GM19043 (cell line): ENCODE results near the gene PARD3.

Experiments used
- ATAC-seq: cut with Tn5 transposase; IDR thresholded peaks from one replicate; pipeline ENCODE4 v1.9.1; 2021; ENCODE audit warnings: low read depth; ENCODE audit not compliant: unreplicated experiment

The PARD3 gene

GRCh38 chr10:34185998-34186397, 629.1 kb downstream of the PARD3 start:
- no peak for ATAC-seq

DNA sequence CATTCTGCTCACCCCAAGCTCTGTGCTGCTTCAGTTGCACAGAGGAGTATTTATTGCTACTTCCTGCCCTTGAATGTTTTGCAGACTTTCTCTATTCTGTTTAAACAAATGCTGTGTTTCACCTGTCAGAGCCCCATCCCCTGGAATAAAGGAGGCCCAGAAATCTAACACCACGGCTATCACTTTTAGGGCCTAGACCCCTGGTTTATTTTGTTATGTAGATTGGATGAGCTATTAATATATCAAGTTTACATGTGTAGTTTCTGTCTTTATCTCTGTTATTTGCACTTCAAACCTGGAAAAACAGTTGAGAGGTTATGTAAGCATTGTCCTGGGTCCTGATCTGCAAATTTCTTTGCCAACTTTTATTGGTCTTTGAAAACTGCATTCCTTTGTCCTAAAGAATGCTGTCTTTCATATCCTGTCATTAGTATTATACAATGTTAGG, 630.1 kb downstream of the PARD3 start:
- ATAC-seq = no peak

- ATAC-seq = no peak
Measured at GRCh38 chr10:34184397-34184796, 630.7 kb downstream of the PARD3 start.

DNA sequence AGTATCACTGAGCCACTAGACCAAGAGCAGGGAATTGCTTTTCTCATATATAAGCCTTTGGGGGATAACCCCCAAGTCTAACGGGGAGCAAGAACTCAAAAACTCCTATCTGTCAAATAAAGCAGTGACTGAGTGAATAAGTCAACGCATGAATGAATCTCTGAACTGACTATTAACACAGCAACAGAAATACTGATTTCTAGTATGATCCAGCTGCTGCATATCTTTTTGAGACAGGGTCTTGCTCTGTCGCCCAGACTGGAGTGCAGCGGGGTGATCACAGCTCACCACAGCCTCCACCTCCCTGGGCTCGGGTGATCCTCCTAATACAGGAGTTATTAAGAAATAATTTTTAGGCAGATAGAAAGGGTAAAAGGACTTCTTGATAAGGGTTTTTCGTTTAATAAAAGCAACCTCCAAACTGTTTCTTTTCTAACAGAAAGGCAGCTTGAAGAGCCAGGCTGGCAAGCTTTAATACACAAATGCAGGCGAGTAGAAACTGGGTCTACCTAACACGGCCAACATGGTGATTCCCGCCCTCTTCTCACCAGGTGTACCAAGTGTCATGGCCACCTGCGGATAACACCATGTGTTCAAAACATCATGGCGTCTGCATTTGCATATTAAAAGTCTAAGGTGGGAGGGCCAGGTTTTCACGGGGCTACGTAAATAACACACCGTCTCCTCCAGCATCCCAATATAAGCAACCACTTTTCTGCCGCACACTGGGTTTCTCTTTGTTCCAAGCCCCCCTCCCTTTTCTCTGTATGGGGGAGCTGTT, 631.9 kb downstream of the PARD3 start:
- ATAC-seq = no peak

- no peak for ATAC-seq
Measured at GRCh38 chr10:34181553-34182300, 633.4 kb downstream of the PARD3 start.

GRCh38 chr10:34180749-34181148, 634.3 kb downstream of the PARD3 start:
- no peak for ATAC-seq

- no peak for ATAC-seq
Measured at GRCh38 chr10:34179280-34179679, 635.8 kb downstream of the PARD3 start.

DNA sequence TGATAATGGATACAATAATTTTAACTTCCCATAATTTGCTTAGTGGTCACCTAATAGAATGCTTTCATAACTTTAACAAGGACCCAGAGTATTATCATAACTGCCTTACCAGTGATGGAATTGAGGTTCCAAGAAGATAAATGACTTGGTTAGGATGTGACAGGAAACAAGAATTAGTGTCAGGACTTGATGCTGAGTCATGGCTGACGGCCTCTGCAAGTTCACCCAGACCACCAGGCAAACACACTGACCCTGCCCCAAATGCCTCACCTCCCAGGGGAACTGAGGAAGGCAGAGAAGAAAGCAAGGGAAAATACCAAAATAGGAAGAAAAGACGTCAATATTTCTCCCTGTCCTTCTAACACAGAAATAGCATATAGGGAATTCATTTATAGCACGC, 636.3 kb downstream of the PARD3 start:
- no peak for ATAC-seq

DNA sequence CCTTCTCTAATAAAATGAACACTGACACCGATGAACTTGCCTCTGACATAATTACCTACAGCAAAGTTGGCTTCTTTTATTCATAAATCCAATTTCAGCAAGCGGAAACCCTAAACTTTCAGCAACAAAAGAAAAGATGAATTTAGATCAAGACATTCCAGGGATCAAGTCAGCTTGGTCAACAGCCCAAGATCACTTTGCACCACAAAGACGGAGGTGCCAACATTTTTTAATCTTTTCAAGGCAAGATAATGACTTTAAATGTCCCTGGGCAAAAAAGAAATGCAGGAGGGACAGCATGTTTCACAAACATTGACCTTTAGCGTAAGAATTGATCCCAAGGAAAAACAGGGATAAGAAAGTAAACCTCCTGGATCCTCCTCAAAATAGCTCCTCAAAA, 636.9 kb downstream of the PARD3 start:
- no peak for ATAC-seq

GRCh38 chr10:34177445-34177844, 637.7 kb downstream of the PARD3 start:
- ATAC-seq = no peak

DNA sequence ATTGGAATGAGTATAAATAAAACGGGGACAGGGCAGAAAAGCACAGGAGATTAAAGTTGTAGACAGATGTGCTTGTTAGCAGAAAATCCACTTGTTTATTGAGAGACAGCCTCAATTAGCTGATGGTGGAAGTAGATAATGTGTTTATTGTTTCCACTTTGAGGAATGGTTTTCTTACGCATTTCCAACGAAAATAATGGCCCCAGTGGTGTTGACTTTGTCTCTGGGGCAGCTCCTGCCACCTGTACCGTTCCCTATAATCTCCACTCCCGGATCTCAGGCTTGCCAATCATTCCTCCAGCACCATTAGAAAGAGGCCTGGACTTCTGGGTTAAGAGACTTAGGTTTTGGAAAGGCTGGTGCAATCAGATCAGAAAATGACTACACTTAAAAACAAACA, 638.7 kb downstream of the PARD3 start:
- ATAC-seq = no peak

DNA sequence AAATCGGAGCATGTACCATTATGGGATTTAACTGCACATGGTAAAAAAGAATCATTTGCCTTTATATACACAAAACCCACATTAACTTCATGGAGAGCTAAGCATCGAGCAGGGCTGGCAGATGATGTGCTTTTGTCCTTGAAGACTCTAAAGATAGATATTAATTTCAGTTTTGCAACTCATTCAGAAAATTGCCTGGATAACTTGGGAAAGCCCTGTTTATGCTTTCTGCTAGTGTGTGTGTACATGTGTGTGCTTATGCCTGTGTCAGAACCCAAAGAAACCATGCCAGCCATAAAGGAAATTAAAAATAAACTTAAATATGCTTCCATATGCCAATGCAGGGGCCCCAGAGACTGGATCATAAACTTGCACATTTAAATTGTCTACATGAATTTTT, 640.0 kb downstream of the PARD3 start:
- no peak for ATAC-seq

DNA sequence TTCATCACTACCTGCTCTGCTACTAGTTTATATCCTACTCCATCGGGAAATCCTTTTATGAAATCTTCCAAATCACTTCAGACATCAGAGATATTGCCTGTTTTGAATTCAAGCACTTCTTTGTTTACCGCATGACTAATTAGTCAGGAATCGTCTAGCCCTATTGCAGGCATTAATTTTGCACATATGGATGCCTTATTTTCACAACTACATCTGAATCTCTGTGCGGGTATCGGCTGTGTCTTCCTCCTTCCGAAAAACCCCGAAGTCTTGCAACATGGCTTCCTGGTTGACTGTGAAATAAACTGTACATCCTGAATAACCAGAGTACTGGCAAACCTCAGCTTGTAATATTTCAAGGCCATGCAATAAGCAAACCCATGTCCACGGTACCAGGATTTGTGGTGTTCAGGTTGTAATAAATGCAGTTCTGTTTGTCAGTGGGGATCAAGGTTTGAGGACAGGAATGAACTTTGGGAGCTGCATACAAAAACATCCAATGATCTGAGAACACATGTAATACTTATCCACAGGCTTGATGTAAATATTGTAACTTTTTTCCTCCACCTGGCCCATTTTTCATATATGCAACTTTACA, 642.1 kb downstream of the PARD3 start:
- no peak for ATAC-seq

GRCh38 chr10:34171957-34172527, 643.1 kb downstream of the PARD3 start:
- no peak for ATAC-seq

DNA sequence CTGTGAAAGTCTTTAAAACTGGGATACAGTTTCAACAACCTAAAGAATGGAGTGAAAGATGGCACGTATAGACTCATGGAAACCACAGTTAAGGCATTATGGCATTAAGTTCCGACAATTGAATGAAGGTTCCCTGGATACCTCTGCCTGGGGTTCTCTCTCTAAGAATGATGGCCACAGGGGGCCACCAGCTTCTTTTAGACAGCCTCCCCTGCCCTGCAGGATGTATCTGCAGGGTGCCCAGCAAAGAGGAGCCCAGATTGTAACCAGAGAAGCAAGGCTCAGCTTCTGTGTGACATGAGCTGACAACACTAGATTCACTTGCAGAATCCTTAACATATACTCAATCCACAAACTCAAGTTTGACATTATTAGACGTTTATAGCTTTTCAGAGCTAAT, 645.4 kb downstream of the PARD3 start:
- ATAC-seq = no peak

DNA sequence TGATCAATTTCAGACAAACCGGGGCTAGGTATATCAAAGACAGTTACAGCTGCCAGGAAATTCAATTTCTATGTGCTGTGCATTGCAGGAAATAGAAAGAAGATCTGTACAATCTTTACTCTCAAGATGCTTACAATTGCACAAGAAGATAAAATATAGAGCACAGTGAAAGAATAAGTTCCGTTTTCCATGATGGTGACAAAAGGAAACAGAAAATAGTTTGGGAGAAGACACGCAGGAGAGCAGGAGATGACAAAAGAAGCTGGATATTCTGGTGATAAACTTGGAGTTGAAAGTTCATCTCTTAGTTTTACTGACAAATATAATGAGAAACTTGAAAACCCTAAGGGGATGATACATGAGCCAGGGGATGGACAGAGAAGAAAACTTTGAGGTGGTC, 646.0 kb downstream of the PARD3 start:
- ATAC-seq = no peak

- no peak for ATAC-seq
Measured at GRCh38 chr10:34168439-34168838, 646.7 kb downstream of the PARD3 start.

GRCh38 chr10:34166823-34167222, 648.3 kb downstream of the PARD3 start:
- ATAC-seq = no peak

DNA sequence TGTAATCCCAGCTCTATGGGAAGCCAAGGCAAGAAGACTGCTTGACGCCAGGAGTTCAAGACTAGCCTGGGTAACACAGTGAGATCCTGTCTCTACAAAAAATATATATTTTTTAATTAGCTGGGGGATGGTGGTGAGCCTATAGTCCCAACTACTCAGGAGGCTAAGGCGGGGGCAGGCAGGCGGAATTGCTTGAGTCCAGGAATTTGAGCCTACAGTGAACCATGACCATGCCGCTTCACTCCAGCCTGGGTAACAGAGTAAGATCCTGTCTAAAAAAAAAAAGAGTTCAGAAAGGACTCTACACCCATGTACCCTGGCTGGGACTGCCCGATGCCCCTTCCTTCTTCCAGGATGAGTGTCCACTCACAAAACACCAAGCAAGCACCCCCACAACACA, 648.7 kb downstream of the PARD3 start:
- no peak for ATAC-seq

DNA sequence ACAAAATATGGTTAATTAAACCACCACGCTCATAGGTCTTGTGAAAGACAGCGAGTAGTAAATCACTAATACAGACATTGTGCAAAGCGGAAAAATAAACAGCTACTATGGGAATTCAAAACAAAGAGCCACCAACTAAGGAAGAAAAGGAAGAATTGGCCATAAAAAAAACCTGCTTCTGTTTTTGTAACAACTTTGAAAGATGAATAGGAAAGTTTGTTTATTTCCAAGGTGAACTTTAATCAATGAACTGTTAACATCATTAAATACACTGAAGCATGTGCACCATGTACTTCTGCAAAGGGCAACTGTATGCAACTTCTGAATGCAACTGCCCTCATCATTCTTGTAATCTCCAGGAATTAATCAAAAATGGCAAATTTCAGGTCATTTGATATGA, 651.1 kb downstream of the PARD3 start:
- ATAC-seq = no peak
